Neural progenitor cell (in vitro differentiated cells): ENCODE measurements around the gene ACSBG1. TPM values are rescaled to one million over a fixed set of nuclear protein-coding genes. Genes with fewer than 3 reads are reported as not detected.

Experiments used
- DNase-seq: peaks from one replicate; pipeline ENCODE4 v3.0.0-alpha.2; 2016; ENCODE audit warnings: low spot score
- H2AFZ ChIP-seq: fragments of 200-600 bp; sonication (generic); replicated peaks from 2 replicates; pipeline ENCODE4 v1.6.1; 2016; ENCODE audit warnings: antibody characterized with exemption
- H3F3A ChIP-seq: fragments of 200-600 bp; sonication (generic); 2 replicates; pipeline ENCODE4 v1.6.1; 2016; ENCODE audit warnings: antibody characterized with exemption, low read depth
- H3K27ac ChIP-seq: fragments of 200-600 bp; sonication (generic); 2 replicates; pipeline ENCODE4 v1.5.1; 2016; ENCODE audit warnings: mild to moderate bottlenecking
- H3K27me3 ChIP-seq: fragments of 200-600 bp; sonication (generic); 2 replicates; pipeline ENCODE4 v1.6.1; 2016; ENCODE audit warnings: mild to moderate bottlenecking, moderate library complexity
- H3K36me3 ChIP-seq: fragments of 200-600 bp; sonication (generic); 2 replicates; pipeline ENCODE4 v1.5.1; 2016
- H3K4me1 ChIP-seq: fragments of 200-600 bp; sonication (generic); 2 replicates; pipeline ENCODE4 v1.6.1; 2016; ENCODE audit warnings: mixed run types
- H3K4me2 ChIP-seq: fragments of 200-600 bp; sonication (generic); 2 replicates; pipeline ENCODE4 v1.6.1; 2016
- H3K4me3 ChIP-seq: fragments of 200-600 bp; sonication (generic); 2 replicates; pipeline ENCODE4 v1.5.1; 2016
- H3K79me2 ChIP-seq: fragments of 200-600 bp; sonication (generic); 2 replicates; pipeline ENCODE4 v1.6.1; 2016; ENCODE audit warnings: low read depth
- H3K9ac ChIP-seq: fragments of 200-600 bp; sonication (generic); 2 replicates; pipeline ENCODE4 v1.6.1; 2016
- H3K9me3 ChIP-seq: fragments of 200-600 bp; sonication (generic); 2 replicates; pipeline ENCODE4 v1.5.1; 2016; ENCODE audit warnings: low read depth
- H4K20me1 ChIP-seq: fragments of 200-600 bp; sonication (generic); 2 replicates; pipeline ENCODE4 v1.6.1; 2016; ENCODE audit warnings: low read depth
- H3K27ac Mint-ChIP-seq: 3 replicates; pipeline ENCODE4 v1.8.0; 2021; ENCODE audit warnings: mixed read lengths
- H3K27me3 Mint-ChIP-seq: 2 replicates; pipeline ENCODE4 v1.8.0; 2022; ENCODE audit warnings: low read depth, mild to moderate bottlenecking, inconsistent platforms, moderate library complexity, mixed read lengths; ENCODE audit not compliant: insufficient read depth
- H3K36me3 Mint-ChIP-seq: 3 replicates; pipeline ENCODE4 v1.8.0; 2021; ENCODE audit warnings: mixed read lengths
- H3K4me1 Mint-ChIP-seq: 3 replicates; pipeline ENCODE4 v1.8.0; 2021; ENCODE audit warnings: mixed read lengths
- H3K4me3 Mint-ChIP-seq: 3 replicates; pipeline ENCODE4 v1.8.0; 2021; ENCODE audit warnings: mild to moderate bottlenecking, moderate library complexity, mixed read lengths
- H3K9me3 Mint-ChIP-seq: 3 replicates; pipeline ENCODE4 v1.8.0; 2020; ENCODE audit warnings: mixed read lengths
- EZH2 ChIP-seq: fragments of 200-600 bp; sonication (generic); IDR thresholded peaks from 2 replicates; pipeline ENCODE4 v1.6.1; 2017; ENCODE audit warnings: antibody characterized with exemption, mild to moderate bottlenecking, moderate library complexity
- EZH2phosphoT487 ChIP-seq: fragments of 200-600 bp; sonication (generic); IDR thresholded peaks from 2 replicates; pipeline ENCODE4 v1.6.1; 2017; ENCODE audit warnings: antibody characterized with exemption
- total RNA-seq: library from RNA; depleted of rRNA; stranded (reverse); fragments of >200 nt; gene quantifications from 2 replicates; pipeline ENCODE4 v1.2.3, GENCODE V29; 2015; ENCODE audit warnings: low replicate concordance
- TF ChIP-seq, protein P1 (sequence below): fragments of 200-600 bp; sonication (generic); IDR thresholded peaks from 2 replicates; pipeline ENCODE4 v1.5.1; 2017; ENCODE audit warnings: antibody characterized with exemption, mild to moderate bottlenecking

Gene ACSBG1
- total RNA-seq, 1 donor from 2014 or later: 0.11 TPM

DNA sequence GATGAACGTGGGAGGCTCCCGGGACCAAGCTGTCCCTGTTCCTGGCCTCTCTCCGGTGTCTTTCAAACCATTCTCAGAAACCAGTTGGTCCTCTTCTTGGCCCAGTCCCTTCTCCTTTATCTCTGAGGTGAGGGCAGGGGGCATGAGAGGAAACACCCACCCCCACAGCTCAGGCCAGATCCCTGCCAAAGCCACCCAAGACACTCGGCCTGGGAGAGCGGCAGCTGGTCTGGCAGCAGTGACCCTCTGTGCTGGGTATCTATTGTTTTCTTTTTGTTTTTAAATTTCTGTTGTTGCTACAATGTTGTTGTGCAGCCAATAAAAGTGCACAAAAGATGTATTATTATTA, 27.3 kb downstream of the ACSBG1 start:
- Mint-ChIP-seq H3K36me3 (no peaks in the 10 kb centered on the region), H3K4me1 (peaks cover 13% of the 10 kb centered on the region), H3K27ac (no peak overlapping the region), H3K9me3 (no peaks in the 10 kb centered on the region), H3K27me3 (peaks cover 7% of the 10 kb centered on the region), H3K4me3 (no peak overlapping the region)
- Histone ChIP-seq H3K9me3 (no peaks in the 10 kb centered on the region), H4K20me1 (no peaks in the 10 kb centered on the region), H3K36me3 (no peaks in the 10 kb centered on the region), H3K9ac (no peak overlapping the region), H3F3A (no peaks in the 10 kb centered on the region), H2AFZ (no peak overlapping the region), H3K4me2 (no peak overlapping the region), H3K79me2 (no peaks in the 10 kb centered on the region), H3K4me3 (no peak overlapping the region), H3K4me1 (no peaks in the 10 kb centered on the region), H3K27me3 (no peaks in the 10 kb centered on the region), H3K27ac (no peak overlapping the region)
- no peak for TF ChIP-seq EZH2phosphoT487
- TF ChIP-seq EZH2: no peak
- TF ChIP-seq, protein P1, sequence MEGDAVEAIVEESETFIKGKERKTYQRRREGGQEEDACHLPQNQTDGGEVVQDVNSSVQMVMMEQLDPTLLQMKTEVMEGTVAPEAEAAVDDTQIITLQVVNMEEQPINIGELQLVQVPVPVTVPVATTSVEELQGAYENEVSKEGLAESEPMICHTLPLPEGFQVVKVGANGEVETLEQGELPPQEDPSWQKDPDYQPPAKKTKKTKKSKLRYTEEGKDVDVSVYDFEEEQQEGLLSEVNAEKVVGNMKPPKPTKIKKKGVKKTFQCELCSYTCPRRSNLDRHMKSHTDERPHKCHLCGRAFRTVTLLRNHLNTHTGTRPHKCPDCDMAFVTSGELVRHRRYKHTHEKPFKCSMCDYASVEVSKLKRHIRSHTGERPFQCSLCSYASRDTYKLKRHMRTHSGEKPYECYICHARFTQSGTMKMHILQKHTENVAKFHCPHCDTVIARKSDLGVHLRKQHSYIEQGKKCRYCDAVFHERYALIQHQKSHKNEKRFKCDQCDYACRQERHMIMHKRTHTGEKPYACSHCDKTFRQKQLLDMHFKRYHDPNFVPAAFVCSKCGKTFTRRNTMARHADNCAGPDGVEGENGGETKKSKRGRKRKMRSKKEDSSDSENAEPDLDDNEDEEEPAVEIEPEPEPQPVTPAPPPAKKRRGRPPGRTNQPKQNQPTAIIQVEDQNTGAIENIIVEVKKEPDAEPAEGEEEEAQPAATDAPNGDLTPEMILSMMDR: no peak
- no peak for DNase-seq

- H3K27ac Mint-ChIP-seq: peak overlapping the region; percentile 76
- H3K36me3 Mint-ChIP-seq: no peaks in the 10 kb centered on the region
- Histone ChIP-seq H3K27ac (no peak overlapping the region), H3K4me2 (no peak overlapping the region), H3K4me3 (no peak overlapping the region), H4K20me1 (no peaks in the 10 kb centered on the region), H3K4me1 (no peaks in the 10 kb centered on the region), H3K9me3 (no peaks in the 10 kb centered on the region), H2AFZ (no peak overlapping the region), H3K27me3 (no peaks in the 10 kb centered on the region), H3F3A (no peaks in the 10 kb centered on the region), H3K79me2 (no peaks in the 10 kb centered on the region), H3K9ac (no peak overlapping the region), H3K36me3 (no peaks in the 10 kb centered on the region)
- DNase-seq: no peak
- peaks cover 12% of the 10 kb centered on the region for H3K4me1 Mint-ChIP-seq
- no peak overlapping the region for H3K4me3 Mint-ChIP-seq
- no peak for TF ChIP-seq EZH2phosphoT487
- no peak for TF ChIP-seq EZH2
- TF ChIP-seq, protein P1: no peak
- no peaks in the 10 kb centered on the region for H3K9me3 Mint-ChIP-seq
- H3K27me3 Mint-ChIP-seq: peaks cover 6% of the 10 kb centered on the region
Observed at GRCh38 chr15:78206326-78207109, 27.8 kb downstream of the ACSBG1 start.

DNA sequence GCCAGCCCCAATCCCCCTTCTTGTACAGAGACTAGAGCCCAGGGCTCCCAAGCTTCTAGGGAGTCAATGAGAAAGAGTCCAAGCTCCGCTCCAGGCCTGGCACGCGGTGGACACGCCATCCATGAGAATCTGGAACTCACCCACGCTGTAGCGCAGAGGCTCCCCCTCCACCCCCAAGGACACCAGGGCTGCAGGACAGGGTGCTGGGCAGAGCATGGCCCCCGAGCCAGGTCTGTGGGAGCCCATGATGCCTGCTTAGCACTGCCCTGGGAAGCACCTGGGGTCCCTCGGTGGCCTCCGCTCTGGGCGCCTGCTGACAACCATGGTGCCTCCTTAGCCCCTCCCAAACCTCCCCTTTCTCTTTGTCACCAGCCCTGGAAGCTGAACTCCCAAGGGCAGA, 28.5 kb downstream of the ACSBG1 start:
- TF ChIP-seq, protein P1: no peak
- TF ChIP-seq EZH2 (no peak), EZH2phosphoT487 (no peak)
- H3K4me1 ChIP-seq: no peaks in the 10 kb centered on the region
- no peak overlapping the region for H3K4me3 ChIP-seq
- no peak overlapping the region for H3K4me3 Mint-ChIP-seq
- H3F3A ChIP-seq: no peaks in the 10 kb centered on the region
- no peak overlapping the region for H3K4me2 ChIP-seq
- DNase-seq: no peak
- H3K27ac ChIP-seq: no peak overlapping the region
- no peak overlapping the region for H3K27ac Mint-ChIP-seq
- H3K4me1 Mint-ChIP-seq: peaks cover 12% of the 10 kb centered on the region
- no peaks in the 10 kb centered on the region for H3K9me3 Mint-ChIP-seq
- no peaks in the 10 kb centered on the region for H3K9me3 ChIP-seq
- H3K36me3 Mint-ChIP-seq: no peaks in the 10 kb centered on the region
- H3K9ac ChIP-seq: no peak overlapping the region
- H3K79me2 ChIP-seq: no peaks in the 10 kb centered on the region
- H2AFZ ChIP-seq: no peak overlapping the region
- H3K27me3 Mint-ChIP-seq: peaks cover 6% of the 10 kb centered on the region
- no peaks in the 10 kb centered on the region for H4K20me1 ChIP-seq
- H3K36me3 ChIP-seq: no peaks in the 10 kb centered on the region
- no peaks in the 10 kb centered on the region for H3K27me3 ChIP-seq
